GM12801 (cell line): Measurements from ENCODE around the gene C10orf62.

ENCODE experiments used
- TF ChIP-seq, protein P1 (sequence below): IDR thresholded peaks from one replicate; pipeline ENCODE4 v1.5.1; 2011; ENCODE audit warnings: control low read depth; ENCODE audit not compliant: insufficient read length; ENCODE audit errors: extremely low read depth

The C10orf62 gene

DNA sequence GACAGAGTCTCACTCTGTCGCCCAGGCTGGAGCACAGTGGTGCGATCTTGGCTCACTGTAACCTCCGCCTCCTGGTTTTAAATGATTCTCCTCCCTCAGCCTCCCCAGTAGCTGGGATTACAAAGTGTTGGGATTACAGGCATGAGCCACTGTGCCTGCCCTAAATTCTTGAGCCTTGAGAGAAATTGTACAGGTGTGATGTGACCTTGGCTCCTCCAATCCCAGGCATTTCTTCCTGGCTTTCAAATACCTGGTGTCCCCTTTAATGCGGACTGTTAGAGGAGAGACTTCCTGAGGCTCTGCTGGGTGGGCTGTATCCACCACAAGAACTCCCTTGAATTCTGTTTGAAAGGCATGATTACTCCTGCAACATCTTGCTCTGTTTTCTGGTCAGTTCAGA, 28.8 kb downstream of the C10orf62 start:
- TF ChIP-seq, protein P1, sequence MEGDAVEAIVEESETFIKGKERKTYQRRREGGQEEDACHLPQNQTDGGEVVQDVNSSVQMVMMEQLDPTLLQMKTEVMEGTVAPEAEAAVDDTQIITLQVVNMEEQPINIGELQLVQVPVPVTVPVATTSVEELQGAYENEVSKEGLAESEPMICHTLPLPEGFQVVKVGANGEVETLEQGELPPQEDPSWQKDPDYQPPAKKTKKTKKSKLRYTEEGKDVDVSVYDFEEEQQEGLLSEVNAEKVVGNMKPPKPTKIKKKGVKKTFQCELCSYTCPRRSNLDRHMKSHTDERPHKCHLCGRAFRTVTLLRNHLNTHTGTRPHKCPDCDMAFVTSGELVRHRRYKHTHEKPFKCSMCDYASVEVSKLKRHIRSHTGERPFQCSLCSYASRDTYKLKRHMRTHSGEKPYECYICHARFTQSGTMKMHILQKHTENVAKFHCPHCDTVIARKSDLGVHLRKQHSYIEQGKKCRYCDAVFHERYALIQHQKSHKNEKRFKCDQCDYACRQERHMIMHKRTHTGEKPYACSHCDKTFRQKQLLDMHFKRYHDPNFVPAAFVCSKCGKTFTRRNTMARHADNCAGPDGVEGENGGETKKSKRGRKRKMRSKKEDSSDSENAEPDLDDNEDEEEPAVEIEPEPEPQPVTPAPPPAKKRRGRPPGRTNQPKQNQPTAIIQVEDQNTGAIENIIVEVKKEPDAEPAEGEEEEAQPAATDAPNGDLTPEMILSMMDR: no peak

DNA sequence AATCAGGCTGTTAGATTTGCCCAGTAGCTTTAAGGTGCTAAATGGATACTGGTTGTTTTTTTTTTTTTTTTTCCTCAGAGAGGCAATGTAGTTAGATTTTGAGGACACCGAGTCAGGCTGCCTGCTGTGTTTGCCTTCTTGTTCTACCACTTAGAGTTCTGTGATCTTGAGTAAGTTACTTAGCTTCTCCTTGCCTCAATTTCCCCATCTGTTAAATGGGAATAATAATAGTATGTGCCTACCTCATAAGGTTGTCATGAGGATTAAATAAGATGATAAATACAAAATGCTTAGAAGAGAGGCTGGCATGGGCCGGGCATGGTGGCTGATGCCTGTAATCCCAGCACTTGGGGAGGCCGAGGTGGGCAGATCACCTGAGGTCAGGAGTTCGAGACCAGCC, 29.2 kb downstream of the C10orf62 start:
- TF ChIP-seq, protein P1: no peak

DNA sequence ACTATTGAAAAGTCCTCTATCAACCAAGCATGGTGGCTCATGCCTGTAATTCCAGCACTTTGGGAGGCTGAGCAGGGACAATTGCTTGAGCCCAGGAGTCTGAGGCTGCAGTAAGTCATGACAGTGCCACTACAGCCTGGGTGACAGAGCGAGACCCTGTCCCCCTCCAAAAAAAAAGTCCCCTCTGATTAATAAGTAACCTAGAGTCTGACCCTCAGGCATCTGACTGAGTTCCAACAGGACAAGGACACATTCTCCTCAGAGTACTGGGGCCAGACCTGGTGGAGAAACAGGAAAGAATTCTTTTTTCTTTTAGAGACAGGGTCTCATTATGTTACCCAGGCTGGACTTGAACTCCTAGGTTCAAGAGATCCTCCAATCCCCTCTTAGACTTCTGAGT, 33.8 kb downstream of the C10orf62 start:
- TF ChIP-seq, protein P1: no peak

DNA sequence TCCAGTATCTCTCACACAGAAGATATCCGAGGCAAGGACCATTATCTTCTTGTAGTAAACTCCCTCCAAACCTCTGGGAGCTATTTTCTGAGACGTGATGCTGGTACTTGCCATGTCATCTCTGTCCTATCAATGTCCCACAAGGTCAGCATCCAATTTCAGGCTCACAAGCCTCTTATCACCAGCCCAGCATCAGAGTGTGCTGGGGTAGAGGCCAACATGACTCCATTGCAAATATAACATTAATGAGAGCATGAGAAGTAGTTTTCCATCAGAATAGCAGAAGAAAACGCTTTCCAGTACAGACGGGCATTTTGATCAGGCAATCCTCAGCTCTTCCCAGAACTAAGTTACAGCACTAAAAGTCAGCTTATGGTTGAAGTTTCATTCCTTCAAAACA, 38.2 kb downstream of the C10orf62 start:
- TF ChIP-seq, protein P1: no peak

DNA sequence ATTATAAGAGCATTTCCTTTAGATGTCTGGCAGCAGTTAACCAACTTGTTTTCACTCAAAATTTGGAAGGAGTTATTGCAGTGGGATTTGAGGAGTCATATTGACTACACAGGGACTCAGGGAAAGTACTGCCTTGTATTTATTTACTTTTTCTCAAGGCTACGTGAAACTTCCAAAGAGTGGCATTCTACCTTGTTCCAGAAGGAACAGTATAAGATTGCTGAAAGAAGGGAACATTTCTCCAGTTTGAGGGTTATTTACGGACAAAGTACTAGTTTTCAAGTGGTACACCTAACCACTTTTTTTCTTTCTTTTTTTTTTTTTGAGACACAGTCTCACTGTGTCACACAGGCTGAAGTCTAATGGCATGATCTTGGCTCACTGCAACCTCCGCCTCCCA, 38.7 kb downstream of the C10orf62 start:
- TF ChIP-seq, protein P1: no peak

DNA sequence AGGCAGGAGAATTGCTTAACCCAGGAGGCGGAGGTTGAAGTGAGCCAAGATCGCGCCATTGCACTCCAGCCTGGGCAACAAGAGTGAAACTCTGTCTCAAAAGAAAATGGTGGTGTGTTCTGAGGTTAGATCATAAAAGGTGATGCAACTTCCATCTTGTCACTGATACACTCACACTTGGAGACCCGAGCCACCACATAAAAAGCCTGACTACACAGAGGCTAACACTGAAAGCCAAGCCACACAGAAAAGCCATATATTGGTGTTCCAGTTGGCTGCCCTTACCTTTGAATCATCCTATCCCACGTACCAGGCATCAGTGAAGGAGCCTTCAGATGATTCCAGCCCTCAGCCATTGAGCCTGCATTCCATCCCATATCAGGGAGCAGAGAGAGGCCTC, 39.8 kb downstream of the C10orf62 start:
- TF ChIP-seq, protein P1: no peak

DNA sequence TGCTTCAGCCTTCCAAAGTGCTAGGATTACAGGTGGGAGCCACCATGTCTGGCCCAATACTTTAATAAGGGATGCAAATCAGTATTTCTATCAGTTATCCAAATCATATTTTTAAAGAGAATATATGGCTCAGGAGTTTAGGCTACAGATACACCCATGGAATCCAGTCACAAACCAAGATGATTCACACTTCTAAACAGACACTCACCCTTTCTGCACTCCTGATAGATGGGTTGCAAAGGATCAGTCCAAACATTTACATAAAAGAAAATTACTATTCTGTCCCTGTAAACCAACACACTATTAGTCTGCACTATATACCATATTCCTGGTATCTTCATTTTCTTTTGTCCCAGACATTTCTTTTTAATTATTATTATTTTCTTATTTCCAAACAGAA, 41.6 kb downstream of the C10orf62 start:
- TF ChIP-seq, protein P1: no peak
